GM13977 (cell line): Measurements from ENCODE around the gene LILRA1.

Experiments used
- DNase-seq: peaks from one replicate; pipeline ENCODE4 v3.0.0; 2012; ENCODE audit warnings: low spot score
- in situ Hi-C: fragments of 300-500 bp; cut with MboI; formaldehyde crosslinking; loops from one replicate; pipeline ENCODE4 v1.12.0; 2022; ENCODE audit warnings: low sequenced_read_pairs, low pct_unique_long_range_greater_than_20kb, mixed read lengths, inconsistent platforms; ENCODE audit not compliant: unreplicated experiment
- TF ChIP-seq, protein P1 (sequence below): IDR thresholded peaks from 2 replicates; pipeline ENCODE4 v1.5.1; 2012; ENCODE audit warnings: mild to moderate bottlenecking, control low read depth; ENCODE audit not compliant: insufficient read depth; ENCODE audit errors: extremely low read depth, missing control alignments

LILRA1 gene

GRCh38 chr19:54644056-54644455 lies 50.6 kb downstream of the LILRA1 start:
- TF ChIP-seq, protein P1, sequence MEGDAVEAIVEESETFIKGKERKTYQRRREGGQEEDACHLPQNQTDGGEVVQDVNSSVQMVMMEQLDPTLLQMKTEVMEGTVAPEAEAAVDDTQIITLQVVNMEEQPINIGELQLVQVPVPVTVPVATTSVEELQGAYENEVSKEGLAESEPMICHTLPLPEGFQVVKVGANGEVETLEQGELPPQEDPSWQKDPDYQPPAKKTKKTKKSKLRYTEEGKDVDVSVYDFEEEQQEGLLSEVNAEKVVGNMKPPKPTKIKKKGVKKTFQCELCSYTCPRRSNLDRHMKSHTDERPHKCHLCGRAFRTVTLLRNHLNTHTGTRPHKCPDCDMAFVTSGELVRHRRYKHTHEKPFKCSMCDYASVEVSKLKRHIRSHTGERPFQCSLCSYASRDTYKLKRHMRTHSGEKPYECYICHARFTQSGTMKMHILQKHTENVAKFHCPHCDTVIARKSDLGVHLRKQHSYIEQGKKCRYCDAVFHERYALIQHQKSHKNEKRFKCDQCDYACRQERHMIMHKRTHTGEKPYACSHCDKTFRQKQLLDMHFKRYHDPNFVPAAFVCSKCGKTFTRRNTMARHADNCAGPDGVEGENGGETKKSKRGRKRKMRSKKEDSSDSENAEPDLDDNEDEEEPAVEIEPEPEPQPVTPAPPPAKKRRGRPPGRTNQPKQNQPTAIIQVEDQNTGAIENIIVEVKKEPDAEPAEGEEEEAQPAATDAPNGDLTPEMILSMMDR: no peak
- in situ Hi-C loops: no loop called here
- no peak for DNase-seq

DNA sequence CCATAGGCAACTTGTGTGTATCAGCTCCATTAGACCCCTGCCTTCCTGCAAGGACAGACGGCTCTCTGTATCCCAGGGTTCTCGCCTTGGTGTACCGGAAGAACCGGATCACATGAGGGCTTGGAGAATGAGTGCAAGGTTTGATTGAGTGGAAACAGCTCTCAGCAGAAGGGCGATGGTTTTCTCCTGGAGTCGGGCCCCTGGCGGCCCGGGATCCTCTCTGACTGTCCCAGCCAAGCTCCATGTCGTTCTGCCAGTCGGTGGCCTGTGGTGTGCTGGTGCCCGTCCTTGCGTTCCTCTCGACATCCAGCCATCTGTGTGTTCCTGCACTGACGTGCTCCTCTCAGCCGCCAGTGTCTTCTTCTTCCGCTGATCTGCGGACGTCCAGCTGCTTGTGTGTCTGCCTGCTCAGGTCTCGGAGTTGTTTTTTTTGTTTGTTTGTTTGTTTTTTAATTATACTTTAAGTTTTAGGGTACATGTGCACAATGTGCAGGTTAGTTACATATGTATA lies 53.0 kb downstream of the LILRA1 start:
- no peak for DNase-seq
- in situ Hi-C loops: no loop called here
- TF ChIP-seq, protein P1: no peak

GRCh38 chr19:54648129-54648528 lies 54.7 kb downstream of the LILRA1 start:
- no peak for DNase-seq
- TF ChIP-seq, protein P1: peak; percentile 25
- in situ Hi-C loops: no loop called here

GRCh38 chr19:54650108-54650655 lies 56.8 kb downstream of the LILRA1 start:
- TF ChIP-seq, protein P1: no peak
- in situ Hi-C loops: loop anchor here (10.0 kb wide), 1 partner anchor 165 kb away; no protein-coding TSS in a partner anchor
- no peak for DNase-seq
